ENCODE results near the gene DOK4.

GRCh38 chr16:57535680-57536305 is 49.5 kb upstream of the DOK4 start:
- TF ChIP-seq POLR2A (IDR thresholded peaks at IDR 0.05) (no peak), CTCF (IDR thresholded peaks at IDR 0.05) (no peak)

Measured in testis (tissue), 2 donors.